22Rv1 (cell line): ENCODE measurements around the gene LTA4H.

ENCODE experiments used
- CTCF ChIP-seq: fragments of 450-650 bp; IDR thresholded peaks from 2 replicates; pipeline ENCODE4 v1.5.1; 2017; ENCODE audit warnings: mild to moderate bottlenecking
- ZFX ChIP-seq: fragments of 450-650 bp; IDR thresholded peaks from 2 replicates; pipeline ENCODE4 v1.6.1; 2017; ENCODE audit warnings: antibody characterized with exemption, borderline replicate concordance

- no peak for TF ChIP-seq CTCF
- TF ChIP-seq ZFX: no peak
Observed at GRCh38 chr12:96056646-96057455, 21.5 kb upstream of the LTA4H start.
